A549 treated with CpdA at 1 μM for 4 hours (cell line): Measurements from ENCODE around the gene KIRREL2. TPM values are rescaled to one million over a fixed set of nuclear protein-coding genes. Genes with fewer than 3 reads are reported as not detected.

ENCODE experiments used
- total RNA-seq: library from RNA; stranded (reverse); fragments of 200-300 nt; extraction: Qiagen RNA extraction; gene quantifications from 5 replicates; pipeline ENCODE4 v1.2.3, GENCODE V29; 2022; ENCODE audit warnings: low read depth

Gene KIRREL2
- 0.47 to 0.65 TPM (median 0.51 TPM) in 5 replicates for total RNA-seq

GRCh38 chr19:35856546-35857149, at the start of gene KIRREL2:
TSS of gene KIRREL2 (plus strand) at chr19:35856911. CDS start at chr19:35857120, 209 bp downstream.

DNA sequence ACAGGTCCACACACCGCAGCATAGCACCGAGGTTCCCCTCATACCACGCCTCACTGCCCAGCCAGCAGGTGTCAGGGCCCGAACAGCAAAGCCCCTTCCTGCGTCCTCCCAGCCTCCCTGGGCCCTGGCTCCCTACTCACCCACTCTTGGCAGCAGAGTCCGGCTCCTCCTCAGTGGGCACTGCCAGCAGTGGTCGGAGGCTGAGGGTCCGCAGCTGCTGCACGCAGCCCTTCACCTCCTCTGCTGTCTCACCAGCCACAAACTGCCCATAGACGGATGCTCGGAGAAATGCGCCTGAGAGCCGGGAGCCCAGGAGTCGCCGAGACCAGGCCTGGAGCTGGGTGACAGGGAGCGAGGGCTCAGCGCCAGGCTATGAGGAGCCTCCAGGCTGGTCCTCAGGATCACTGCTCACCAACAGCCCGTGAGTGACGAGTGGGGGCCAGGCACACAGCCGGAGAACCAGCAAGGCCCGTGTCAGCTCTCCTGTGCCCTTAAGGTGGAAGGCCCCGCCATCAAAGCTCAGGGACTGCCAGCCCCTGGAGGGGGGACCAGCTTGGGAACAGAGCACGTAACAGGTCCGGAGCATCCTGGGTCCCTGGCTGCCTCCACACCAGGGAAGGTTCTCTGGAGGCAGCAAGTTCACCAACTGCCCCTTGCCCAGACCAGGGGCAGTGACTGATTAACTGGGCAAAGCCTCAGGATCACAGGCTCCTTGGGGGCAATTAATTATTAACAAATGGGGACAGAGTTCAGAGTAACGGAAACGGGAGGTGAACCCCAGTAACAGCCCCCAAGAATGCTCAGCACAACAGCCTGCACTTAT, 44.3 kb upstream of the KIRREL2 start, which contains the start of gene PRODH2:
PRODH2 (minus strand) TSS at position 626 of the 823 bp plus-strand sequence; CDS start at position 586, 40 bp downstream.

GRCh38 chr19:35852029-35852780, 4.5 kb upstream of the KIRREL2 start, which contains the start of gene NPHS1:
TSS of gene NPHS1 (minus strand) at chr19:35852504. CDS start at chr19:35851837, 667 bp downstream.

DNA sequence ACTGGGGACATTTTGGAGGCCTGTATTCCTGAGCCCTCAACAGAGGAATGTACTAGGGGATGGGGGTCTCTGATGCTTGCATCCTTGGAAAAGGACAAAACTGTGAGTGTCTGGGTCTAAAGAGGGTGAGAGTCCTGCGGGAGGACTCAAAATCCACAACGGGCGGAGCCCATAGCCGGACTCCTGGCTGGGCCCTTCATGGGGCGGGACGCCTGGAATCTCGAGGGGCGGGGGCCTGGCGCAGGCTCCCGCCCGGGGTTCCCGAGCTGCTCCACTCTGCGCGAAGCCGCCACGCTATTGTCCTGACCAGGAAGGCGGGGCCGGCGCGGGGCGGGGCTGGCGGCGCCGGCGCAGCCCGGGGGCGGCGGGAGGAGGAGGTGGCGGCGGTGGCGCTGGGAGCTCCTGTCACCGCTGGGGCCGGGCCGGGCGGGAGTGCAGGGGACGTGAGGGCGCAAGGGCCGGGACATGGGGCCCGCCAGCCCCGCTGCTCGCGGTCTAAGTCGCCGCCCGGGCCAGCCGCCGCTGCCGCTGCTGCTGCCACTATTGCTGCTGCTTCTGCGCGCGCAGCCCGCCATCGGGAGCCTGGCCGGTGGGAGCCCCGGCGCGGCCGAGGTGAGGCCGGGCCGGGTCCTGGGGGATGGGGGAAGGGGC, 11.6 kb downstream of the KIRREL2 start, which contains the start of gene APLP1:
APLP1 (plus strand) TSS at position 403 of the 651 bp plus-strand sequence; CDS start at position 466, 63 bp downstream.

DNA sequence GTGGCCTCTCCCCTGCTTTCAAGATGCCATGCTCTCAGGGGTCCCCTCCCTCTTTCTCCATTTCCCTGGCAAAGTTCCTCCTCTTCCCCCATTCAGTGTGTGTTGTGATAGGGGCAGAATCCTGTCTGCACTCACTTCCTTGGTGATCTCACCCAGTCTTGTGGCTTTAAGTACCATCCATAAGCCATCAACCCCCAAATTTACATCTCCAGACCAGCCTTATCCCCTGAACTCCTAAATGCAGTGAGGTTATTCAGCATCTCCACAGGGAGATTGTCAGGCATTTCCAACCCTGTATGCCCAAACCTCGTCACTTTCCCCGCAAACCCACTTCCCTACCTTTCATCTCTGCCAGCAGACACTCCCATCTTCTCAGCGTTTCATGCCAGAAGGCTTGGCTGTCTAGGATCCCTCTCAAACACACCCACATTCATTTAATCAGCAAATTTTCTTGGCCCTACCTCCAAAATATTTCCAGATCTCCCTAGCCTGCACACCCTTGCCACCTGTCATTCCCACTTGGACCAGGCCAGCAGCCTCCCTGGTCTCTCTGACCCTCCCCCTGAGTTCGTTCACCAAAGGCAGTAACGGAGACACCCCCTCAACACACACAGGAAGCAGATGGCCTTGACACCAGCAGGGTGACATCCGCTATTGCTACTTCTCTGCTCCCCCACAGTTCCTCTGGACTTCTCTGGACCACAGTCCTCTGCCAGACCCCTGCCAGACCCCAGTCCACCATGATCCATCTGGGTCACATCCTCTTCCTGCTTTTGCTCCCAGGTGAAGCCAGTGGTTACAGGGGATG, 45.3 kb downstream of the KIRREL2 start, which contains the start of gene HCST:
HCST (plus strand) TSS at position 676 of the 808 bp plus-strand sequence; CDS start at position 741, 65 bp downstream.

DNA sequence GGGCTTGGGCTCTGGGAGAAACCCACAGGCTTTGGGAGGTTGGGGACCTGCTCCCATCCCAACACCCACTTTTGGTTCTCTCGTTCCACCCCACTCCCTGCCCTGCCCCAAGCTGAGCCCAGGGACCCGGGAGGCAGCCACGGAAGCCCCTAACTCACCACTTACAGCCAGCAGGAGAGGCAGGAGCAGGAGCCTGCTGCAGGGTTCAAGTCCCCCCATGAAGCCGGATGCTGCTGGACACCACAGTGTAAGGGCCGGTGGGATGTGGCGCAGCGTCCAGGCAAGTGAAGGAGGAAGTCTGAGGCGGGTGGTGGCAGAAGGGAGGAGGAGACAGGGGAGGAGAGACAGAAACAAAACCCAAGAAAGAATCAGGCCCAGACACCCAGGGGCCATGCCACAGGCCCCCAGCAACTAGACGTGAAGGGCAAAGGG, 51.3 kb downstream of the KIRREL2 start, which contains the start of gene TYROBP:
TYROBP (minus strand) TSS at position 286 of the 432 bp plus-strand sequence; CDS start at position 219, 67 bp downstream.

Other genes with a start within 250 kb of the KIRREL2 start
- gene HAUS5, start 244.2 kb upstream of the KIRREL2 start, total RNA-seq: 12.9 to 17.2 TPM (median 14.8 TPM) in 5 replicates
- gene RBM42, start 227.9 kb upstream of the KIRREL2 start, total RNA-seq: 143 to 210 TPM (median 201 TPM) in 5 replicates
- gene ETV2, start 215.2 kb upstream of the KIRREL2 start, total RNA-seq: 1.5 to 2.6 TPM (median 2.4 TPM) in 5 replicates
- gene COX6B1, start 208.6 kb upstream of the KIRREL2 start, total RNA-seq: 1,280 to 1,484 TPM (median 1,422 TPM) in 5 replicates
- gene UPK1A, start 190.4 kb upstream of the KIRREL2 start, total RNA-seq: 0.62 to 1.1 TPM (median 0.86 TPM) in 5 replicates
- gene ZBTB32, start 152.4 kb upstream of the KIRREL2 start, total RNA-seq: not detected in 5 replicates
- 51.4 to 66.0 TPM (median 58.9 TPM) in 5 replicates for gene KMT2B, start 138.9 kb upstream of the KIRREL2 start, total RNA-seq
- gene IGFLR1, start 114.5 kb upstream of the KIRREL2 start, total RNA-seq: 9.3 to 12.6 TPM (median 11.0 TPM) in 5 replicates
- 26.6 to 28.4 TPM (median 27.0 TPM) in 5 replicates for gene U2AF1L4, start 111.5 kb upstream of the KIRREL2 start, total RNA-seq
- 278 to 327 TPM (median 289 TPM) in 5 replicates for gene PSENEN, start 111.3 kb upstream of the KIRREL2 start, total RNA-seq
- 17.4 to 27.7 TPM (median 23.3 TPM) in 5 replicates for gene LIN37, start 108.3 kb upstream of the KIRREL2 start, total RNA-seq
- gene HSPB6, start 99.9 kb upstream of the KIRREL2 start, total RNA-seq: 0.26 to 0.50 TPM (median 0.38 TPM) in 5 replicates
- gene PROSER3, start 98.7 kb upstream of the KIRREL2 start, total RNA-seq: 23.9 to 34.7 TPM (median 27.4 TPM) in 5 replicates
- 3.5 to 8.1 TPM (median 5.6 TPM) in 5 replicates for gene ARHGAP33, start 81.3 kb upstream of the KIRREL2 start, total RNA-seq
- 0.17 to 0.50 TPM (median 0.25 TPM) in 5 replicates for gene PRODH2, start 44.1 kb upstream of the KIRREL2 start, total RNA-seq
- 0.41 to 0.83 TPM (median 0.49 TPM) in 5 replicates for gene NPHS1, start 4.4 kb upstream of the KIRREL2 start, total RNA-seq
- gene APLP1, start 11.7 kb downstream of the KIRREL2 start, total RNA-seq: 66.5 to 99.5 TPM (median 89.7 TPM) in 5 replicates
- 6.9 to 9.4 TPM (median 8.2 TPM) in 5 replicates for gene NFKBID, start 43.6 kb downstream of the KIRREL2 start, total RNA-seq
- gene HCST, start 45.6 kb downstream of the KIRREL2 start, total RNA-seq: 0.40 to 0.81 TPM (median 0.57 TPM) in 4 of 5 replicates, not detected in the other
- gene TYROBP, start 51.4 kb downstream of the KIRREL2 start, total RNA-seq: not detected in 5 replicates
- gene LRFN3, start 79.5 kb downstream of the KIRREL2 start, total RNA-seq: 16.7 to 26.3 TPM (median 20.5 TPM) in 5 replicates
- gene SDHAF1, start 138.3 kb downstream of the KIRREL2 start, total RNA-seq: 30.3 to 52.4 TPM (median 46.9 TPM) in 5 replicates
- 0.23 to 0.50 TPM (median 0.36 TPM) in 4 of 5 replicates, not detected in the other for gene SYNE4, start 151.9 kb downstream of the KIRREL2 start, total RNA-seq
- gene ALKBH6, start 157.3 kb downstream of the KIRREL2 start, total RNA-seq: 23.1 to 33.9 TPM (median 26.5 TPM) in 5 replicates
- gene CLIP3, start 176.0 kb downstream of the KIRREL2 start, total RNA-seq: 0.83 to 1.4 TPM (median 1.0 TPM) in 5 replicates
- 4.1 to 7.8 TPM (median 6.5 TPM) in 5 replicates for gene THAP8, start 197.4 kb downstream of the KIRREL2 start, total RNA-seq
- gene WDR62, start 198.0 kb downstream of the KIRREL2 start, total RNA-seq: 21.2 to 28.4 TPM (median 26.8 TPM) in 5 replicates